Skeletal muscle tissue (tissue), 5 donors: ENCODE results near the gene SYNGAP1. TPM values are rescaled to one million over a fixed set of nuclear protein-coding genes. Genes with fewer than 3 reads are reported as not detected.

Source experiments
- H3K27ac ChIP-seq: one replicate; pipeline ENCODE4 v1.7.0; 2013; ENCODE audit warnings: mild to moderate bottlenecking, low read depth, low read length, inconsistent platforms
- H3K27me3 ChIP-seq, 3 donors: one replicate each; pipeline ENCODE4 v1.7.0; 2013; ENCODE audit warnings: low read length in 3 of 3; ENCODE audit not compliant: control insufficient read depth in 3 of 3, insufficient read depth in 3 of 3
- H3K36me3 ChIP-seq, 3 donors: one replicate each; pipeline ENCODE4 v1.7.0; 2013; ENCODE audit warnings: low read length in 3 of 3; ENCODE audit not compliant: control insufficient read depth in 3 of 3, insufficient read depth in 3 of 3
- H3K4me1 ChIP-seq, 3 donors: one replicate each; pipeline ENCODE4 v1.7.0; 2013; ENCODE audit warnings: low read length in 3 of 3, mild to moderate bottlenecking in 3 of 3; ENCODE audit not compliant: control insufficient read depth in 3 of 3, insufficient read depth in 3 of 3
- H3K4me3 ChIP-seq, 3 donors: one replicate each; pipeline ENCODE4 v1.7.0; 2013; ENCODE audit warnings: low read length in 3 of 3
- H3K9ac ChIP-seq, 3 donors: one replicate each; pipeline ENCODE4 v1.7.0; 2013; ENCODE audit warnings: low read length in 3 of 3, mild to moderate bottlenecking in 3 of 3, moderate library complexity in 2 of 3, low read depth in 1 of 3
- H3K9me3 ChIP-seq, 3 donors: one replicate each; pipeline ENCODE4 v1.7.0; 2013; ENCODE audit warnings: low read length in 3 of 3; ENCODE audit not compliant: control insufficient read depth in 3 of 3
- small RNA-seq: library from RNA; depleted of rRNA; stranded (forward); fragments of <200 nt; gene quantifications from one replicate; pipeline ENCODE3, GENCODE V24; 2014
- total RNA-seq: library from RNA; depleted of rRNA; stranded (reverse); fragments of >200 nt; gene quantifications from one replicate; pipeline ENCODE4 v1.2.3, GENCODE V29; 2014
- donor health status: Osteomylitis.

SYNGAP1 gene
- total RNA-seq, 1 donor from 2014 or later: 1.6 TPM

DNA sequence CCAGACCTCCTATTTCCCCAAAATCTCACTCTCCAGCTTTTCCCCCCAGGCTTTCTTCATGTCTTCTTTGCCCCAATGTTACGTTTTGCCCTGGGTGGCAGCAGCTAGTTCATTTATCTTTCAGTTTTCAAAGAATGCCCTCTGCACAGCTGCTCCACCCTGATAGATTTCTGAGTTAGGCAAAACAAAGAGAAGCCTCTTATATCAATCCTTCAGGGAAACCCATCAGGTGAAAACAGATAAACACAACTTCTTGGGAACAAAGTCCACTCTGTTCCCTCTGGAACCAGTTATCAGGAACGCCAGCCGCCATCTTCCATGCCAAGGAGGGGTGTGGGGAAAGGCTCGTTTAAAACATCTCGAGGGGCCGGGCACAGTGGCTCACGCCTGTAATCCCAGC is 68.5 kb downstream of the SYNGAP1 start:
- Histone ChIP-seq H3K27ac (no peak overlapping the region), H3K4me1 (no peaks in the 10 kb centered on the region), H3K9me3 (no peaks in the 10 kb centered on the region), H3K27me3 (peaks cover 0 to 3% (median 2%) of the 10 kb centered on the region in 3 donors), H3K4me3 (no peak overlapping the region), H3K9ac (no peak overlapping the region), H3K36me3 (no peaks in the 10 kb centered on the region)

DNA sequence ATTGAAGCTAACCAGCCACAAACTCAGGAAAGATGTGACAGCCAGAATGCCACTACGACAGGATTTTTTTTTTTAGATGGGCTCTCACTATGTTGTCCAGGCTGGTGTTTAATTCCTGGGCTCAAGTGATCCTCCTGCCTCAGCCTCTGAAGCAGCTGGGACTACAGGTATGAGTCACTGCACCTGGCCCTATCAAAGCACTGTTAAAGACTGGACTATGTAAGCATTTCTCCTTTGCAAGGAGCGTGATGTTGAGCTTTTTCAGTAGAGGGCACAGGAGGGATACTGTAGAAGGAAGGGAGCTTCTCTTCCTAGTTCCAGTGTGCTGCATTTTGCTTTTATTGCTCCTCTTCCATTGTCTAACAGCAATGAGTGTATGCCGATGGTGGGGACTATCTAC is 70.3 kb downstream of the SYNGAP1 start:
- Histone ChIP-seq H3K27me3 (peaks cover 0 to 3% (median 2%) of the 10 kb centered on the region in 3 donors), H3K9ac (no peak overlapping the region), H3K9me3 (no peaks in the 10 kb centered on the region)

DNA sequence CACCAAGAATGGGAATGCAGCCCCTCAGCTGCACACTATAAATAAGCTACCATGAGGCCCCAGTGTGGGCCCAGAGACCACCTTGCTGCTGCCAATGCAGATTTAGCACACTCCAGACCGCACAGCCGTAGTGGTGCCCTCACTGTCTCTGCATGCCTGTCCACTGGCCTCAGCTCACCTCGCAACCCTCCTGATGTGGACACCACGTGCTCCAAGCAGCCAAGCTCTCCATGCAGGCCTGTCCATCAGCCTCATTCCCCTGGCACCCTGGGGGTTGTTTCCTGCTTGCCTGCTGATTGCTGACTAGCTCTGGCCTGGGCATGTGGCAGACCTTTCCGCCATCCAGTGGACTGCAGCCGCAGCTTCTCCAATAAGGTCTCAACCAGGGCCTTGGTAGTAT is 70.8 kb downstream of the SYNGAP1 start:
- H3K9me3 ChIP-seq: no peaks in the 10 kb centered on the region
- H3K4me3 ChIP-seq: no peak overlapping the region
- H3K9ac ChIP-seq: peak overlapping the region in 1 of 3 donors; percentile 3
- H3K27me3 ChIP-seq: peaks cover 0 to 3% (median 2%) of the 10 kb centered on the region in 3 donors
- H3K36me3 ChIP-seq: no peaks in the 10 kb centered on the region
- no peaks in the 10 kb centered on the region for H3K4me1 ChIP-seq
- no peak overlapping the region for H3K27ac ChIP-seq

More for the DNA sequence above, 70.3 kb downstream of the SYNGAP1 start:
- no peak overlapping the region for H3K27ac ChIP-seq
- no peak overlapping the region for H3K4me3 ChIP-seq
- no peaks in the 10 kb centered on the region for H3K4me1 ChIP-seq
- no peaks in the 10 kb centered on the region for H3K36me3 ChIP-seq

DNA sequence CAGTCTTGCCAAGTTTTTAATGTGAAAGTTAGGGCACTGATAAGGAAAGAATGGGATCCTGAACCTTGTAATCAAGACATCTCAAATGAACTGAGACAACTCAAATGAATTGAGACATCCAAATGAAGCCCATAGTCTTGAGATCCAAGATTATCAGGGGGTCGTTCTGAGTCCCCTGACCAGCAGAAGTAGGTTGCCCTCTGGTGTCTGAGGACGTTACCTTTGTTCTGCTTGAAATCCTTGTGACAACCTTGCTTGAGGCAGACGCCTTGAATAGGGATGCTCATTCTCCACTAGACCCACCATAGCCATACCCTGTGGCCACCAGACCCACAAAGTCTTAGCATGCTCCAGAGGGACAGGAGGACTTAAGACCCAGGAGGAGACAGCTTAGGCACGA is 72.2 kb downstream of the SYNGAP1 start:
- Histone ChIP-seq H3K36me3 (no peaks in the 10 kb centered on the region), H3K4me3 (no peak overlapping the region), H3K9ac (no peak overlapping the region)

DNA sequence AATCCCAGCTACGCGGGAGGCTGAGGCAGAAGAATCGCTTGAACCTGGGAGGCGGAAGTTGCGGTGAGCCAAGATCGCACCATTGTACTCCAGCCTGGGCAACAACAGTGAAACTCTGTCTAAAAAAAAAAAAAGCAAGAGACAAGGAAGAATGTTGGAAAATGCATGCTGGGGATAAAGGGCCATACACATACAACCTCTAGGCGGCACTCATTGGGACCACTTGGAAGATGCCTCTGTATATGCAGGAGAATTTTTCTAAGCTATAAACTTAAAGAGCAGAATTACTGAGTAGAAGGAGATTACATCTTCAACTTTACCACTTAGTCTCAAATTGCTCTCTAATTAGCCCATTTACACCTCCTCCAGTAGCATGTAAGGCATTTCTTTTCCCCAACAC is 77.3 kb downstream of the SYNGAP1 start:
- no peak overlapping the region for H3K27ac ChIP-seq
- H3K9me3 ChIP-seq: no peaks in the 10 kb centered on the region
- H3K4me3 ChIP-seq: no peak overlapping the region
- peaks cover 0 to 3% (median 3%) of the 10 kb centered on the region in 3 donors for H3K27me3 ChIP-seq
- no peaks in the 10 kb centered on the region for H3K36me3 ChIP-seq
- no peak overlapping the region for H3K9ac ChIP-seq
- no peaks in the 10 kb centered on the region for H3K4me1 ChIP-seq

More for the DNA sequence above, 72.2 kb downstream of the SYNGAP1 start:
- no peak overlapping the region for H3K27ac ChIP-seq
- peaks cover 0 to 3% (median 2%) of the 10 kb centered on the region in 3 donors for H3K27me3 ChIP-seq
- H3K9me3 ChIP-seq: no peaks in the 10 kb centered on the region
- no peaks in the 10 kb centered on the region for H3K4me1 ChIP-seq

DNA sequence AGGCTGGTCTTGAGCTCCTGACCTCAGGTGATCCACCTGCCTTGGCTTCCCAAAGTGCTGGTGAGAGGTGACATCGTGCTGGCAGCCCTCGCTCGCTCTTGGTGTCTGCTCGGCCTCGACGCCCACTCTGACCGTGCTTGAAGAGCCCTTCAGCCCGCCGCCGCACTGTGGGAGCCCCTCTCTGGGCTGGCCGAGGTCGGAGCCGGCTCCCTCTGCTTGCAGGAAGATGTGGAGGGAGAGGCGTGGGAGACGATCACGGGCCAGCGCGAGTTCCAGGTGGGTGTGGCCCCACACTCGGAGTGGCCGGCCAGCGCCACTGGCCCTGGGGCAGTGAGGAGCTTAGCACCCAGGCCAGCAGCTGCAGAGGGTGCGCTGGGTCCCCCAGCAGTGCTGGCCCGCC is 82.6 kb downstream of the SYNGAP1 start:
- Histone ChIP-seq H3K9ac (no peak overlapping the region), H3K9me3 (no peaks in the 10 kb centered on the region), H3K4me1 (peaks cover 0 to 3% (median 0%) of the 10 kb centered on the region in 3 donors), H3K4me3 (no peak overlapping the region), H3K36me3 (no peaks in the 10 kb centered on the region), H3K27me3 (peaks cover 0 to 3% (median 3%) of the 10 kb centered on the region in 3 donors), H3K27ac (no peak overlapping the region)

DNA sequence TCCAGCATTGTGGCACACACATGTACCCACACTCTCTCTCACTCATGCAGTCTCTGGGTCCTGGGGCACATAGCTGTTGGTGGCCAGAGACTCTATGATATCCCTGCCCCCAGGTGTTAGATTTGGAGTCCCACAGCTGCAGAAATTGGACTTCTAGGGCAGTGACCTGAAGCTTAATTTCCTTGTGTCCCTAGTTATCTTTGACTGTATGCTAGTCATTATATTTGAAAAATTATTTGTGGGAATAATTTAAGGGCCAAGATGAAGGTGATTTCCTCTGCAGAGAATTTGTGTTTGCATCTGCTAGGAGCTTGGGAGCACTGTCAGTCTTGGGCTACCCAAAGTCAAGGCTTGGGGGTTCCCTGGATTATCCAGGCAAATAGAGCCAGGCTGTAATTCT is 84.6 kb downstream of the SYNGAP1 start:
- Histone ChIP-seq H3K36me3 (no peaks in the 10 kb centered on the region), H3K4me1 (peaks cover 0 to 6% (median 4%) of the 10 kb centered on the region in 3 donors), H3K27ac (no peak overlapping the region), H3K9me3 (no peaks in the 10 kb centered on the region), H3K9ac (no peak overlapping the region), H3K27me3 (peaks cover 0 to 3% (median 2%) of the 10 kb centered on the region in 3 donors), H3K4me3 (no peak overlapping the region)

Small RNA genes within 50 kb of the gene (small RNA-seq; reads per million reads assigned to genes)
- gene RPL35AP4 (not detected), gene ZBTB9 (not detected)

Other genes starting within 250 kb of the SYNGAP1 start
- gene COL11A2, start 227.6 kb upstream of the SYNGAP1 start, total RNA-seq: 28.7 TPM
- gene RXRB, start 219.4 kb upstream of the SYNGAP1 start, total RNA-seq: 17.7 TPM
- gene SLC39A7, start 219.2 kb upstream of the SYNGAP1 start, total RNA-seq: 53.2 TPM
- 15.7 TPM for gene HSD17B8, start 215.4 kb upstream of the SYNGAP1 start, total RNA-seq
- 20.4 TPM for gene RING1, start 211.6 kb upstream of the SYNGAP1 start, total RNA-seq
- gene VPS52, start 148.2 kb upstream of the SYNGAP1 start, total RNA-seq: 43.8 TPM
- gene RPS18, start 148.0 kb upstream of the SYNGAP1 start, total RNA-seq: 8,222 TPM
- gene B3GALT4, start 142.9 kb upstream of the SYNGAP1 start, total RNA-seq: 2.1 TPM
- 67.3 TPM for gene WDR46, start 130.8 kb upstream of the SYNGAP1 start, total RNA-seq
- 27.1 TPM for gene PFDN6, start 130.5 kb upstream of the SYNGAP1 start, total RNA-seq
- gene RGL2, start 121.1 kb upstream of the SYNGAP1 start, total RNA-seq: 18.3 TPM
- 16.7 TPM for gene TAPBP, start 106.0 kb upstream of the SYNGAP1 start, total RNA-seq
- 17.7 TPM for gene ZBTB22, start 102.3 kb upstream of the SYNGAP1 start, total RNA-seq
- gene DAXX, start 97.1 kb upstream of the SYNGAP1 start, total RNA-seq: 15.1 TPM
- 12.0 TPM for gene KIFC1, start 28.2 kb upstream of the SYNGAP1 start, total RNA-seq
- gene PHF1, start 9.1 kb upstream of the SYNGAP1 start, total RNA-seq: 5.7 TPM
- 73.1 TPM for gene CUTA, start 2.0 kb upstream of the SYNGAP1 start, total RNA-seq
- gene ZBTB9, start 34.5 kb downstream of the SYNGAP1 start, total RNA-seq: 11.0 TPM
- 9.9 TPM for gene BAK1, start 160.2 kb downstream of the SYNGAP1 start, total RNA-seq
- gene ITPR3, start 201.3 kb downstream of the SYNGAP1 start, total RNA-seq: 4.7 TPM